Hindlimb muscle (tissue), 1 donor: ENCODE results near the gene NUPR1. TPM values are rescaled to one million over a fixed set of nuclear protein-coding genes. Genes with fewer than 3 reads are reported as not detected.
"Not testable (repeated sequence)": the region's sequence is repeated elsewhere in the genome, so short reads cannot be mapped to it uniquely, and the experiment has no call there.

Experiments
- DNase-seq: peaks from one replicate; pipeline ENCODE4 v3.0.0-alpha.2; 2013
- polyA plus RNA-seq: library from polyadenylated mRNA; unstranded; fragments of 120-200 nt; gene quantifications from one replicate; pipeline ENCODE4 v1.2.1, GENCODE V29; 2013; ENCODE audit not compliant: insufficient read length

NUPR1 gene
- polyA plus RNA-seq, 1 donor = 29.7 TPM

DNA sequence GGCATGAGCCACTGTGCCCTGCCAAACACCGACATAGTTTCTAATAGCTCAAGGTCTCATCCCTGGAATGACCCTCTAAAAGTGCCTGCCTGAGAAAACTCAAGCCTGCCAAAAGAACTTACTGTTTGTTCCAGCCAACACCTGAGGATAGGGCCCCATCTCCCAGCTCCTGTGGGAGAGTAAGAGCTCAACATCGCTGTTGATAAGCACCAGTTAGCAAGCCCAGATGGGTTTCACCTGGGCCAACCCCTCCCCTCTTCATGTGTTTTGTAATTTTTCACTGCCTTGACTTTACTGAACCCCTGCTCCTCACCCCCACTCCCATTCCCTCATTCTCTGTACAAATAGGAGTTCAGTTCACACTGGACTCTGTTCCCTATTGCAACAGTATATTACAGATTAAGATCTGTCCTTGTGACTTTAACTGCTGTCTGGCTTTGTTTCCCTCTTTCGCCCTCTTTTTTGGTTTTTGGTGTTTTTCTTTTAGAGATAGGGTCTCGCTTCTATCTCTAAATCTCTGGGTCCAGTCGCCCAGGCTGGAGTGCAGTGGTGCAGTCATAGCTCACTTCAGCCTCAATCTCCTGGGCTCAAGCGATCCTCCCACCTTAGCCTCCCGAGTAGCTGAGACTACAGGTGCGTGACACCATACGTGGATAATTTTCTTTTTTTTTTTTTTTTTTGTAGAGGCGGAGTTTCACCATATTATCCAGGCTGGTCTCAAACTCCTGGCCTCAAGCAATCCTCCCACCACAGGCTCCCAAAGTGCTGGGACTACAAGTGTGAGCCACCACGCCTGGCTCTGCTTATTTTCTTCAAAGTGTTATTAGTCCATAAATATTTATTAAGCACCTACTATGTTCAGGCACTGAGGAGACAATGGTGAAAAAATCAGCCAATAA, 12.3 kb downstream of the NUPR1 start:
- no peak for DNase-seq

DNA sequence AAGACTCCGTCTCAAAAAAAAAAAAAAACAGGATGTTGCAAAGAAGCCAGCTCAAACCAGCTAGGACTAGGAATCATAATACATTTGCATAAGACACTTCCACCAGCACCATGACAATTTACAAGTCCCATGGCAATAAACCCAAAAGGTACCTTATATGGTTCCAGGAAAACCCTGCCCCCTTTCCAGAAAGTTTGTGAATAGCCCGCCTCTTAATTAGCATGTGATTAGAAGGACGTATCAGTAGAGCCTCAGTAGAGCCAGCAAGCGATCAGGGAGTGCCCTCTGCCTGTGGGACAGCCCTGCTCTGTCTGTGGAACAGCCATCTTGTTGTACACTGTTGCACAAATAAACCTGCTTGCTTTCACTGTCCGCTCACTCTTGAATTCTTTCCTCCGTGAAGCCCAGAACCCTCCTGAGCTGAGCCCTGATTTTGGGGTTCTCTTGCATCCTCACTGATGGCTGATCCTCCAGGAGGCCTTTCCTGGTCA, 14.0 kb downstream of the NUPR1 start:
- DNase-seq = no peak

DNA sequence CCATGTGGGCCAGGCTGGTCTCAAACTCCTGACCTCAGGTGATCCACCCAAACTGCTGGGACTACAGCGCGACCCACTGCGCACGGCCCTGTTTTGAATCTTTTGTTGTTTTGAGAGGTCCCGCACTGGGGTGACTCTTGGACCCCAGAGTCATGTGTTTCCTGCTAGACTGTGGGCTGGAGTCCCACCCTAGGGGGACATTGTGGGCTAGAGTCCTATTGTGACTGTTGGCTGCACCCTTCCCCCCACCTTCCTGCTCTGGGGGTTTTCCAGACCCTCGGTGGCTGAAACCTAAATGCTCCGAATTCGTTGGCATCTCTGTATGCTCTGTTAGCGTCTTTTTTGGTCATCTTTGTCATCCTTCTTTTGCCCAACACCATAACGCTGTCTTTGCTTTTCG, 16.0 kb downstream of the NUPR1 start:
- DNase-seq = no peak

DNA sequence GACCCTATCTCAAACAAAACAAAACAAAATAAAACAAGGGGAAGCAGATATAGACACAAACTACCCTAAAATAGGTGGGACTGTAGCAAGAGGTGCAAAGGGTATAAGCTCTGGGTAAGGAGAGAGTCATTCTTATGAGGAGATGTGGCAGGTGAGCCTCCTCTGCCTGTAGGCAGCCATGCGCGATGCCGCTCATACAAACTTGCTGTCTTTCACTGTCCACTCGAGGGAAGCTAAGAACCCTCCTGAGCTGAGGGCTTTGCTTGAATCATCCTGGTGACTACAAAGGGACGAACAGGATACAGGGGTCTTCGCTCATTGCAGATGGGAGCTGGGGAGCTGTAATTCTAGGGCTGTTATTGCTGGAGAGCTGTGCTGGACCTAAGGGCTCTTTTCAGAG, 17.3 kb downstream of the NUPR1 start:
- DNase-seq = no peak

DNA sequence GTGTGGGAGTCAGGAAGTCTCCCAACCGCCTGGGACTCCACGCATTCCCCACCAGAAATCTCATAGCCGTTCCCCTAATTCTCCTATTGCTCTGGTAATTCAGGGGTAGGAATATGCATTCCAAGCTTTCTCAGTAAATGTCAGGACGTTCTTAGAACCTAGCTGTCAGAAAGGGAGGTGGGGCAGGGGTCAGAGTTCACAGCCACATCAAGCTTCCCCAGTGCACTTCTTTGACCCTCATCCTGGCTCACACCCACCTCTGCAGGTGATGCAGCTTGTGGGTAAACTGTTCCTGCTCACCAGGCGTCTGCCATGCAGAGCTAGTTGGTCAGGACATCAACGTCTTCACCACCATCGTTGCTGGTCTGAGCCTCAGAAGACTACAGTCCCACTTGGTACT, 18.1 kb downstream of the NUPR1 start:
- no peak for DNase-seq

DNA sequence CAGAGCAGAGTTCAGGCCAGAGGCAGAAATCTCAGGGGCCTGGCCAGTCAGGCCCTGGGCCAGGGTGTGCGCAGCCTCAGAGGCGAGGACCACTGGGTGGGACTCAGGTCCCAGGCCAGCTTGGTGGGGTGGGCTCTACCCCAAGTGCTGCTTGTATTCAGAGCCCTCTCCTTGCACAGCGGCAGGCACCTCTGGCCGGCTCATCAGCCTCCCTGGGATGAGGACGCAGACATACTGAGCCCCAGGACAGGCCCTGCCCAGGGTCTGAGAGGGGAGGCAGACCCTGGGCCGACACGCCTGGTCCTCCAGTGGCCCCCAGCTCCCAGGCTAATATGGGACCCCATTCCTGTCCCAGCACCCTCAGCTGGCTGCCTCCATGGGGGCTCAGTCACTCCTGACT, 24.5 kb downstream of the NUPR1 start:
- no peak for DNase-seq

DNA sequence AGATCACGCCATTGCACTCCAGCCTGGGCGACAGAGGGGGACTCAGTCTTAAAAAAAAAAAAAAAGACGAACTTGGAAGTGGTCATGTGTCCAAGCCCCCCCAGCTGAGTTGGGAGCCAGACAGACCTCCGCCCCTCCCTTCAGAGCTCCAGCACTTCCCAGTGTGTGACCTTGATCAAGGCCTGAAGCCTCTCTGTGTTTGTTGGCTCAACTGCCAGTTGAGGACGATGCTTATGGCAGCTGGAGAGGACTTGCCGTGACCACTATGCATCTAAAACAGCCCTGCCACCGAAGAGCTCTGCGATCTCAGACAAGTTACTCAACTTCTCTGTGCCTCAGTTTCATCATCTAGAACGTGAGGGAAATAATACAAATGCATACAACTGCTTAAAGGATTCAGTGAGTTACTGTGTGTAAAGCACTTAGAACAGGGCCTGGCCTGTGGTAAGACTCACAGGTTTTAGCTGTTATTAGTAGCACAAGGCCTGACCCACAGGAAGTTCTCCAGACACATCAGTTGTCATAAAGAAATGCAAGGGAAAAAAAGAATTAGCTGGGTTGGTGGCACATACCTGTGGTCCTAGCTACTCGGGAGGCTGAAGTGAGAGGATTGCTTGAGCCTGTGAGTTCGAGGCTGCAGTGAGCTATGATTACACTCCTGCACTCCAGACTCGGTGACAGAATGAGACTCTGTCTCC, 25.1 kb downstream of the NUPR1 start:
- no peak for DNase-seq

DNA sequence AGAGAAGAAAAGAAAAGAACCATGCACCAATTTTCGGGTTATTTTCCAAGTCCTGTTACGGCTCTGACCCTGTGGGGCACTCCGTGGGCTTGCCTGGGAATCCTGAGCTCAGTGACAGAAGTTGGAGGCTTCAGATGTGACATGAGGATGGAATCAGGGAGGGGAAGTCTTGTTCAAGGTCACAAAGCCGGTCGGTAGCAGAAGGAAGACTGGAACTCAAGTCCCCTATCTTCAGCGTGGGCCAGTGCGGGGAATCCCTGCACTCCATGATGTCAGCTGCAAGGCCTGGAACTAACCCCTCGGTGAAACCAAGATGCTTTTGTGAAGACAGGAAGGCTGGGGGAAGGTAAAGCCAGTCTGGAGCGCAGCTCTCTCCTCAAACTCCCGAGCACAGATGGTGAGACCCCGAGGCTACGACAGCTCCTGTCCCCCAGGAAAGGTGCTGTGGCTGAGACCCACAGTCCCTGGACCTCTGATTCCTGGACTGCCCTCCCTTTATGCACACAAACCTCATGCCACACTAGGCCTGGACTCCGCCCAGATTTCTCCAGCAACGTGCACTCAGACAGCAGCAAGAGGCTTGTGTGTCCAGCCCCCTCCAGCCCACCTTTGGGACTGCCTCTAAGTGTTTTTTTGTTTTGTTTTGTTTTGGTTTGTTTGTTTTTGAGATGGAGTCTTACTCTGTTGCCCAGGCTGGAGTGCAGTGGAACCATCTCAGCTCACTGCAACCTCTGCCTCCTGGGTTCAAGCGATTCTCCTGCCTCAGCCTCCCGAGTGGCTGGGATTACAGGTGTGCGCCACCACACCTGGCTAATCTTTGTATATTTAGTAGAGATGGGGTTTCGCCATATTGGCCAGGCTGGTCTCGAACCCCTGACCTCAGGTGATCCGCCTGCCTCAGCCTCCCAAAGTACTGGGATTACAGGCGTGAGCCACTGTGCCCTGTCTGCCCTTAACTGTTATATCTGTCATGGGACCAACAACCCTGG, 26.7 kb downstream of the NUPR1 start:
- DNase-seq = no peak

DNA sequence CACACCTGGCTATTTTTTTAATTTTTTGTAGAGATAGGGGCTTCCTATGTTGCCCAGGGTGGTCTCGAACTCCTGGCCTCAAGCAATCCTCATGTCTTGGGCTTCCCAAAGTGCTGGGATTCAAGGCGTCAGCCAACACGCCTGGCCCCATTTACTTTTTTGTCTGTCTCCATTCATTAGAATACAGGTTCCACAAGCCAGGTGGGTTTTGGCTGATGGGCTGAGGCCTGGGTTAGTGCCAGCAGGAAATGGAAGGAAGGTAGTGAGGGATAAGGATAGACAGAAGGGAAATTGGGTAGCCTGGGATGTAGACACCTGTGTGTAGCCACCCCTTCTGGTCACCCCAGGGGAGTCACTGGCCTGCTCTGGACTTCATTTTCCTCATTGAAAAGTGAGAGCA, 27.7 kb downstream of the NUPR1 start:
- no peak for DNase-seq

DNA sequence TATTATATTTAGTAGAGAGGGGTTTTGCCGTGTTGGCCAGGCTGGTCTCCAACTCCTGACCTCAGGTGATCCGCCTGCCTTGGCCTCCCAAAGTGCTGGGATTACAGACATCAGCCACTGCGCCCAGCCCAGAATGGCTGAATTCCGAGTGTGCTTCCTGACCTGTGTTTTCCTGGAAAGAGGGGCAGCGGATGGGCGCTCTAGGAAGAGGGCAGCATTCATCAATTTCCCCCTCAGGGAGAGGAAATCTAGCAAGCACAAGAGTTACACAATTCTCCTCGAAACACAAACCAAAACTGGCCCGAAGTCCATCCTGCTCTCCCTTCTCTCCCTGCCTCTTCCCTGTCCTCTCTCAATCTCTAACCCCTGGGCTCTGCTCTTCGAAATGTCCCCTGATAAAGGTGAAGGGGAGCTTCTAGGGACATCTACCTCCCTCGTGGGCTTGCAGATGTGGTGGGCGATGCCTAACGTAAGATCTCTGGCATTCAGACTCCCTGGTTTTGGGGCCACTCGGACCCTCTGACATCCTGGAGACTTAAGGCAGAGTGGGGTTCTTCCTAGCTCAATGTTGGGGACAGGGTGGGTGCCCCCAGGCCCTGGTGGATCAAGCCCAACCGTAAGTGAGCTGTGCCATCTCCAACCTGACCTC, 33.2 kb downstream of the NUPR1 start:
- DNase-seq = no peak

DNA sequence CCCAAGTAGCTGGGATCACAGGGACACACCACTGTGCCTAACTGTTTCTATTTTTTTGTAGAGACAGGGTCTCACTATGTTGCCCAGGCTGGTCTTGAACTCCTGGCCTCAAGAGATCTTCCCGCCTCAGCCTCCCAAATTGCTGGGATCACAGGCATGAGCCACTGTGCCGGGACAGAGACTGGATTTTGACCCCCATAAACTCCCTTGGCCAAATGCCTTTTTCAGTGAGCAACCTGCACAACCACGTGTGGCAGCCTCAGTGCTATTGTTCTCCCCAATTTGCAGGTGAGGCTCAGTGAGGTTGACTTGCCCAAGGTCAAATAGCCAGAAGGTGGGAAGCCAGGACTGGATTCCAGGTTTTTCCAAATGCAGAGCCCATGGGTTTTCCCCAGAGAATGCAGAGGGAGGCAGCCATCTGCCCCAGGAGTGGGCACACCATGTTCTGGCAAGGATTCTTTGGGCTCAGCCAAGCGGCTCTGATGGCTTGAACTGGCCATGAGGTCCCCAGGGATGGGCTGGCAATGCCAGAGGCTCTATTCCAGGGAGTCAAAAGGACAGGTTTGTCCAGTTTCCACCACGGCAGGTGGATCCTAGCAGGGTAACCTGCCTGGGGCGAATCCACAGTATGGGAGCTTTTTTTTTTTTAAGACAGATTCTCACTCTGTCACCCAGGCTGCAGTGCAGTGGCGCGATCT, 33.9 kb downstream of the NUPR1 start:
- no peak for DNase-seq

DNA sequence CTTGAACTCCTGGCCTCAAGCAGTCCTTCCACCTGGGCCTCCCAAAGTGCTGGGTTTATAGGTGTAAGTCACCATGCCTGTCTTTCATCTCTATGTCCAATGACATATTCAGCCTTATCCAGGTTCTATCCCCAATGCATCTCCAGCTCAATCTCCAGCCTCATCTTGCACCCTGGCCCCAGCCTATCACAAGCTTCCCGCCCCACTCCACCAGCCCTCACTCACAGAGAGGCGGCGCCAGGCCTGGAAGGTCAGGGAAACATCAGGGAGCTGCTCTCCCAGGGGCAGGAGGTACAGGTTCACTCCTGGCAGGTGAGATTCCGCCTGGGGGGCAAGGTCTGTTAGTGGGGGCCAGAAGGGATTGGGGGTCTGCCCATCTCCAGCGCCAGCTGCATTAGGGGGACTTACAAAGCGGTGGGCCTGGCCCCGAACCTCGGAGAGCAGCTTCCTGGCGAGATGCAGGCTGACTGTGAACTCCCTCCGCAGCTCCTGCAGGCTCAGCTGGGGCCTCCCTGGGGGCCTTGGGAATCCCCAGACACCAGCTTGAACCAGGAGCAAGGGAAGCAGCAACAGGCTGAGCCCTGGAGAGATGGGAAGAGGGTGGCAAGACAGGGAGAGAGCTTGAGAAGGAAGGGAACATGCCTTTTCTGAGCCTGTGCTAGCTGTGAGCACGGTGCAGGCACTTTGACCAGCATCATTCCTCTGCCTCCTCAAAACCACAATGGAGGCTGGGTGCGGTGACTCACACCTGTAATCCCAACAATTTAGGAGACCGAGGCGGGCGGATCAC, 35.1 kb downstream of the NUPR1 start:
- no peak for DNase-seq

DNA sequence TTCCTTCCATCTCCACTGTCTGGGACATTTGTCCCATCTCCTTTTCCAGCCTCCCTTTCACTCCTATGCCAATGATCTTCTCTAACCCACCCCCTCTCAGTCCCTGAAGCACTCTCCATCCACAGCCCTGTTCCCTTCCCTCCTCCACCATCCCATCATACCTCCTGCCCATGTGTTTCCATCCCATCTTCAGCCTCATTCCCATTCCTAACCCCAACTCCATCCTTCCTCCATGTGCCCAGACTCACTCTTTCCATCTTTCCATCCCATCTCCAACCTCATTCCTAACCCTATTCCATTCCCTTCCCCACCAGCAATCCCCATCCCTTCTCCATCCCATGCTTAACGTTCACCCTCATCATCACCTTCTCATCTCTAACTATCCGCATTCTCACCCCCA, 36.5 kb downstream of the NUPR1 start:
- DNase-seq = no peak

DNA sequence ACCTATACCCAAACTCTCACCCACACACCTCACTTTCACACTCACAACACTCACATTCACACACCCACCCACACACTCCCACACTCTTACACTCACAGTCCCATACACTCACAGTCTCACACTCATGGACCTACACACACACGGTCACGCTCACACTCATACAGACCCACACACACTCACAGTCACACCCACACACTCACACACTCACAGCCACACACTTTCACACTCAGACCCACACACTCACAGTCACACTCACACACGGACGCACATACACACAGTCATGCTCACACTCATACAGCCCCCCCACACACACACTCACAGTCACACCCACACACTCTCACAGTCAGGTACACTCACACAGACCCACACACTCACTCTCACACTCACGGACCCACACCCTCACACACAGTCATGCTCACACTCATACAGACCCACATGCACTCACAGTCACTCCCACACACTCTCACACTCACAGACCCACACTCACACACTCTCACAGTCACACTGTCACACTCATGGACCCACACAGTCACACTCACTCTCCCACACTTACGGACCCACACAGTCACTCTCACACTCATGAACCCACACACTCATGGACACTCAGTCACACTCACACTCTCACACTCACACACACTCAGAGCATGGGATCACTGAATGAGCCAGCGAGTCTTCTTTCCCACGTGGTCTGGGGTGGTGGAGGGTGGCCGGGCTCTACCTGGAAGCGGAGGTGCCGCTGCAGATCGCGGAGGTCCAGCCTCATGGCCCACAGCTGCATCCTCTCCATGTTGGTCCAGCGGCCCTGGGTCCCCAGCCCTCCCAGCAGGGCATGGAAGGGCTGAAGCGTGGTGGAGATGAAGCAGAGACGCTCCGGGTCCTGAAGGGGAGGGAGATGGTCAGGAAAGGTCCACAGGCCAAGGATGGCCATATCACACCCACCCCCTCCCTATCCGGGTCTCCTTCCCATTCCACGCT, 37.2 kb downstream of the NUPR1 start:
- DNase-seq = no peak

DNA sequence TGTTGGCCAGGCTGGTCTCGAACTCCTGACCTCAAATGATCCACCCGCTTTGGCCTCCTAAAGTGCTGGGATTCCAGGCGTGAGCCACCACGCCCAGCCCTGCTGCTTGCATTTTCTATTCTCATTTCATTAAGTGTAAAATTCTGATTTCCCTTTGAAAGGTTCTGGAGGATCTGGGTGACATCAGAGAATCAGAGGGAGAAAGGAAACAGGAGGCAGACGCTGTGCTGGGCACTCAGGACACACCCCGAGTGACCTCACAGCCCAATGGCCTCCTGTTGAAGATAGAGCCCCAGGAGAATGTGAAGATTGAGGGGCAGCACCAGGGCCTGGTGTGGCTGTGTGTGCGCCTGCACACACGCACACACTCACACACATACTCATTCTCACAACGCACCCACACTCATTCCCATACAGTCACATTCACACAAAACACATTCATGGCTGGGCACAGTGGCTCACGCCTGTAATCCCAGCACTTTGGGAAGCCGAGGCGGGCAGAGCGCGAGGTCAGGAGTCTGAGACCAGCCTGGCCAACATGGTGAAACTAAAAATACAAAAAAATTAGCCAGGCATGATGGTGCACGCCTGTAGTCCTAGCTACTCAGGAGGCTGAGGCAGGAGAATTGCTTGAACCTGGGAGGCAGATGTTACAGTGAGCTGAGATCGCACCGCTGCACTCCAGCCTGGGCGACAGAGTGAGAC, 38.1 kb downstream of the NUPR1 start:
- DNase-seq = not testable (repeated sequence)

DNA sequence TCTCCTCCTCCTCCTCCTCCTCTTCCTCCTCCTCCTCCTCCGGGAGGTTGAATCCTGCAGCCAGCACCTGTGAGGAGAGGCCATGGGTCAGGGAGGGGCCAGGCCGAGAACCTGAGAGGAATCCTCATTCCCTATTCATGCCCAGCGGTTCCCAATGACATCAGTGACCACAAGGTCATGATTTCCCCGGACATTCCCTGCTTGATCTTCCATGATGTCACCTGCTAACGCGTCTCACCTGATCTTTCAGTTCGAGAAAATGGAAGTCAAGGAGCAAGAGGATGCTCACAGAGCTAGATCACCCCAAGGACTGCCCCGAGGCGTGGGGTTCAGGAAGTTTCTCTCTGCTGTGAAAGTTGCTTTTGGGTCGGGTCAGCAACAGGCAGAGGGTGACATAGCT, 38.9 kb downstream of the NUPR1 start:
- DNase-seq = no peak

DNA sequence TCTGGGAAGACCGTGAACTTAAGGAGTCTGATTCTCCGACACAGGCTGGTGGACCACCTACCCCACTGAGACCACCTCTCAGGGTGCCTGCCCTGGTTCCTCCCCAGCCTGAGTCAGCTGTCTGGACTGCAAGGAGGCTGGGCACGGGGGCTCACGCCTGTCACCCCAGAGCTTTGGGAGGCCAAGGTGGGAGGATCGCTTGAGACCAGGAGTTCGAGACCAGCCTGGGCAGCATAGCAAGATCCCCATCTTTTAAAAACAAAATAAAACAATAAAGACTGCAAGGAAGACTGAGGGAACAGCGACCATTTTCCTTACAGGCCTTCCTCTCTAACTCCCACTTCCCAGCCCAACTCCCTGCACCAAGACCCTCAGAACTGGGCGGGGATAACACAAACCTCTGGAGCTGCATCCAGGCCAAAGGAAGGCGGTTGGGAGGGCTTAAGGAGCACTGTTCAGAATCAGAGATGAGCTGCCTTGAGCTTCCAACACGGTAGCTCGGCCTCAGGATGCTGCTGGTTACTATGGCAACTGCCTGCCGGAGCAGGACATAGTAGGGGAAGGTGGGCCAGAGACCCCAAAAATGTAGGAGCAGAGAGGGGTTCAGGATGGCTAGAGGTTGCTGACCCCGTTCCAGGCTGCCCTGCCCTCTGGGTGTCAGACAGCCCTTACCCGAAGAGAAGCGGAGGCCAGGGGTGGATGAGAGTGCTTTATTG, 40.0 kb downstream of the NUPR1 start:
- no peak for DNase-seq
